WTC11 (cell line): ENCODE results near the gene ZNF830.

Source experiments
- CREB1 ChIP-seq: sonication (generic); formaldehyde crosslinking; IDR thresholded peaks from 2 replicates; pipeline ENCODE4 v1.8.0; 2023; ENCODE audit warnings: mild to moderate bottlenecking, missing genetic modification reagents
- EMX1 ChIP-seq: fragments of 250-450 bp; sonication (Bioruptor Pico); IDR thresholded peaks from 2 replicates; pipeline ENCODE4 v1.8.0; 2021; ENCODE audit warnings: mild to moderate bottlenecking
- JUN ChIP-seq: sonication (generic); formaldehyde crosslinking; IDR thresholded peaks from 2 replicates; pipeline ENCODE4 v1.8.0; 2023; ENCODE audit warnings: mild to moderate bottlenecking, missing genetic modification reagents
- NR3C1 ChIP-seq: sonication (generic); formaldehyde crosslinking; conservative IDR thresholded peaks from 2 replicates; pipeline ENCODE4 v1.8.1; 2023; ENCODE audit warnings: low read depth, mild to moderate bottlenecking, missing genetic modification reagents
- TEAD1 ChIP-seq: sonication (generic); formaldehyde crosslinking; IDR thresholded peaks from 2 replicates; pipeline ENCODE4 v1.8.0; 2022; ENCODE audit warnings: mild to moderate bottlenecking, missing genetic modification reagents
- TF ChIP-seq, protein P1 (sequence below): fragments of 200-600 bp; IDR thresholded peaks from 2 replicates; pipeline ENCODE4 v1.8.0; 2022; ENCODE audit warnings: antibody characterized with exemption
- TF ChIP-seq, protein P2 (sequence below): sonication (generic); formaldehyde crosslinking; IDR thresholded peaks from 2 replicates; pipeline ENCODE4 v1.8.1; 2022; ENCODE audit warnings: mild to moderate bottlenecking, missing genetic modification reagents, moderate library complexity, borderline replicate concordance
- TF ChIP-seq, protein P3 (sequence below): sonication (generic); formaldehyde crosslinking; IDR thresholded peaks from 2 replicates; pipeline ENCODE4 v1.8.0; 2022; ENCODE audit warnings: mild to moderate bottlenecking, missing genetic modification reagents
- TF ChIP-seq, protein P4 (sequence below): sonication (generic); formaldehyde crosslinking; IDR thresholded peaks from 2 replicates; pipeline ENCODE4 v1.8.0; 2023; ENCODE audit warnings: mild to moderate bottlenecking, missing genetic modification reagents
- TF ChIP-seq, protein P5 (sequence below): sonication (generic); formaldehyde crosslinking; IDR thresholded peaks from 2 replicates; pipeline ENCODE4 v1.8.0; 2022; ENCODE audit warnings: mild to moderate bottlenecking, missing genetic modification reagents
- TF ChIP-seq, protein P6 (sequence below): fragments of 250-450 bp; sonication (Bioruptor Pico); IDR thresholded peaks from 2 replicates; pipeline ENCODE4 v1.8.0; 2021; ENCODE audit warnings: mild to moderate bottlenecking
- TF ChIP-seq, protein P7 (sequence below): fragments of 250-450 bp; sonication (Bioruptor Pico); conservative IDR thresholded peaks from 2 replicates; pipeline ENCODE4 v1.9.0; 2021; ENCODE audit warnings: mild to moderate bottlenecking

DNA sequence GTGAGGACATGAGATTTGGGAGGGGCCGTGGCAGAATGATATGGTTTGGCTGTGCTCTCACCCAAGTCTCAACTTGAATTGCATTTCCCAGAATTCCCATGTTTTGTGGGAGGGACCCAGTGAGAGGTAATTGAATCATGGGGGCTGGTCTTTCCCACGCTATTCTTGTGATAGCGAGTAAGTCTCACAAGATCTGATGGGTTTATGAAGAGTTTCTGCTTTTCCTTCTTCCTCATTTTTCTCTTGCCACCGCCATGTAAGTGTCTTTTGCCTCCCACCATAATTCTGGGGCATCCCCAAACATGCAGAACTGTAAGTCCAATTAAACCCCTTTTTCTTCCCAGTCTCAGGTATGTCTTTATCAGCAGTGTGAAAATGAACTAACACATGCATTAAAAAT is 40.7 kb upstream of the ZNF830 start:
- TF ChIP-seq, protein P1, sequence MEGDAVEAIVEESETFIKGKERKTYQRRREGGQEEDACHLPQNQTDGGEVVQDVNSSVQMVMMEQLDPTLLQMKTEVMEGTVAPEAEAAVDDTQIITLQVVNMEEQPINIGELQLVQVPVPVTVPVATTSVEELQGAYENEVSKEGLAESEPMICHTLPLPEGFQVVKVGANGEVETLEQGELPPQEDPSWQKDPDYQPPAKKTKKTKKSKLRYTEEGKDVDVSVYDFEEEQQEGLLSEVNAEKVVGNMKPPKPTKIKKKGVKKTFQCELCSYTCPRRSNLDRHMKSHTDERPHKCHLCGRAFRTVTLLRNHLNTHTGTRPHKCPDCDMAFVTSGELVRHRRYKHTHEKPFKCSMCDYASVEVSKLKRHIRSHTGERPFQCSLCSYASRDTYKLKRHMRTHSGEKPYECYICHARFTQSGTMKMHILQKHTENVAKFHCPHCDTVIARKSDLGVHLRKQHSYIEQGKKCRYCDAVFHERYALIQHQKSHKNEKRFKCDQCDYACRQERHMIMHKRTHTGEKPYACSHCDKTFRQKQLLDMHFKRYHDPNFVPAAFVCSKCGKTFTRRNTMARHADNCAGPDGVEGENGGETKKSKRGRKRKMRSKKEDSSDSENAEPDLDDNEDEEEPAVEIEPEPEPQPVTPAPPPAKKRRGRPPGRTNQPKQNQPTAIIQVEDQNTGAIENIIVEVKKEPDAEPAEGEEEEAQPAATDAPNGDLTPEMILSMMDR = no peak
- TF ChIP-seq, protein P2, sequence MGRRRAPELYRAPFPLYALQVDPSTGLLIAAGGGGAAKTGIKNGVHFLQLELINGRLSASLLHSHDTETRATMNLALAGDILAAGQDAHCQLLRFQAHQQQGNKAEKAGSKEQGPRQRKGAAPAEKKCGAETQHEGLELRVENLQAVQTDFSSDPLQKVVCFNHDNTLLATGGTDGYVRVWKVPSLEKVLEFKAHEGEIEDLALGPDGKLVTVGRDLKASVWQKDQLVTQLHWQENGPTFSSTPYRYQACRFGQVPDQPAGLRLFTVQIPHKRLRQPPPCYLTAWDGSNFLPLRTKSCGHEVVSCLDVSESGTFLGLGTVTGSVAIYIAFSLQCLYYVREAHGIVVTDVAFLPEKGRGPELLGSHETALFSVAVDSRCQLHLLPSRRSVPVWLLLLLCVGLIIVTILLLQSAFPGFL (CRISPR knock-in tag) = no peak
- TF ChIP-seq EMX1 (CRISPR knock-in tag) (no peak), NR3C1 (no peak), JUN (CRISPR knock-in tag) (no peak), CREB1 (no peak), TEAD1 (CRISPR knock-in tag) (no peak)
- TF ChIP-seq, protein P3, sequence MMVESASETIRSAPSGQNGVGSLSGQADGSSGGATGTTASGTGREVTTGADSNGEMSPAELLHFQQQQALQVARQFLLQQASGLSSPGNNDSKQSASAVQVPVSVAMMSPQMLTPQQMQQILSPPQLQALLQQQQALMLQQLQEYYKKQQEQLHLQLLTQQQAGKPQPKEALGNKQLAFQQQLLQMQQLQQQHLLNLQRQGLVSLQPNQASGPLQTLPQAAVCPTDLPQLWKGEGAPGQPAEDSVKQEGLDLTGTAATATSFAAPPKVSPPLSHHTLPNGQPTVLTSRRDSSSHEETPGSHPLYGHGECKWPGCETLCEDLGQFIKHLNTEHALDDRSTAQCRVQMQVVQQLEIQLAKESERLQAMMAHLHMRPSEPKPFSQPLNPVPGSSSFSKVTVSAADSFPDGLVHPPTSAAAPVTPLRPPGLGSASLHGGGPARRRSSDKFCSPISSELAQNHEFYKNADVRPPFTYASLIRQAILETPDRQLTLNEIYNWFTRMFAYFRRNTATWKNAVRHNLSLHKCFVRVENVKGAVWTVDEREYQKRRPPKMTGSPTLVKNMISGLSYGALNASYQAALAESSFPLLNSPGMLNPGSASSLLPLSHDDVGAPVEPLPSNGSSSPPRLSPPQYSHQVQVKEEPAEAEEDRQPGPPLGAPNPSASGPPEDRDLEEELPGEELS = no peak
- TF ChIP-seq, protein P4, sequence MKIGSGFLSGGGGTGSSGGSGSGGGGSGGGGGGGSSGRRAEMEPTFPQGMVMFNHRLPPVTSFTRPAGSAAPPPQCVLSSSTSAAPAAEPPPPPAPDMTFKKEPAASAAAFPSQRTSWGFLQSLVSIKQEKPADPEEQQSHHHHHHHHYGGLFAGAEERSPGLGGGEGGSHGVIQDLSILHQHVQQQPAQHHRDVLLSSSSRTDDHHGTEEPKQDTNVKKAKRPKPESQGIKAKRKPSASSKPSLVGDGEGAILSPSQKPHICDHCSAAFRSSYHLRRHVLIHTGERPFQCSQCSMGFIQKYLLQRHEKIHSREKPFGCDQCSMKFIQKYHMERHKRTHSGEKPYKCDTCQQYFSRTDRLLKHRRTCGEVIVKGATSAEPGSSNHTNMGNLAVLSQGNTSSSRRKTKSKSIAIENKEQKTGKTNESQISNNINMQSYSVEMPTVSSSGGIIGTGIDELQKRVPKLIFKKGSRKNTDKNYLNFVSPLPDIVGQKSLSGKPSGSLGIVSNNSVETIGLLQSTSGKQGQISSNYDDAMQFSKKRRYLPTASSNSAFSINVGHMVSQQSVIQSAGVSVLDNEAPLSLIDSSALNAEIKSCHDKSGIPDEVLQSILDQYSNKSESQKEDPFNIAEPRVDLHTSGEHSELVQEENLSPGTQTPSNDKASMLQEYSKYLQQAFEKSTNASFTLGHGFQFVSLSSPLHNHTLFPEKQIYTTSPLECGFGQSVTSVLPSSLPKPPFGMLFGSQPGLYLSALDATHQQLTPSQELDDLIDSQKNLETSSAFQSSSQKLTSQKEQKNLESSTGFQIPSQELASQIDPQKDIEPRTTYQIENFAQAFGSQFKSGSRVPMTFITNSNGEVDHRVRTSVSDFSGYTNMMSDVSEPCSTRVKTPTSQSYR (CRISPR knock-in tag) = no peak
- TF ChIP-seq, protein P5, sequence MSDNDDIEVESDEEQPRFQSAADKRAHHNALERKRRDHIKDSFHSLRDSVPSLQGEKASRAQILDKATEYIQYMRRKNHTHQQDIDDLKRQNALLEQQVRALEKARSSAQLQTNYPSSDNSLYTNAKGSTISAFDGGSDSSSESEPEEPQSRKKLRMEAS (CRISPR knock-in tag) = no peak
- TF ChIP-seq, protein P6, sequence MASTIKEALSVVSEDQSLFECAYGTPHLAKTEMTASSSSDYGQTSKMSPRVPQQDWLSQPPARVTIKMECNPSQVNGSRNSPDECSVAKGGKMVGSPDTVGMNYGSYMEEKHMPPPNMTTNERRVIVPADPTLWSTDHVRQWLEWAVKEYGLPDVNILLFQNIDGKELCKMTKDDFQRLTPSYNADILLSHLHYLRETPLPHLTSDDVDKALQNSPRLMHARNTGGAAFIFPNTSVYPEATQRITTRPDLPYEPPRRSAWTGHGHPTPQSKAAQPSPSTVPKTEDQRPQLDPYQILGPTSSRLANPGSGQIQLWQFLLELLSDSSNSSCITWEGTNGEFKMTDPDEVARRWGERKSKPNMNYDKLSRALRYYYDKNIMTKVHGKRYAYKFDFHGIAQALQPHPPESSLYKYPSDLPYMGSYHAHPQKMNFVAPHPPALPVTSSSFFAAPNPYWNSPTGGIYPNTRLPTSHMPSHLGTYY (CRISPR knock-in tag) = no peak
- TF ChIP-seq, protein P7, sequence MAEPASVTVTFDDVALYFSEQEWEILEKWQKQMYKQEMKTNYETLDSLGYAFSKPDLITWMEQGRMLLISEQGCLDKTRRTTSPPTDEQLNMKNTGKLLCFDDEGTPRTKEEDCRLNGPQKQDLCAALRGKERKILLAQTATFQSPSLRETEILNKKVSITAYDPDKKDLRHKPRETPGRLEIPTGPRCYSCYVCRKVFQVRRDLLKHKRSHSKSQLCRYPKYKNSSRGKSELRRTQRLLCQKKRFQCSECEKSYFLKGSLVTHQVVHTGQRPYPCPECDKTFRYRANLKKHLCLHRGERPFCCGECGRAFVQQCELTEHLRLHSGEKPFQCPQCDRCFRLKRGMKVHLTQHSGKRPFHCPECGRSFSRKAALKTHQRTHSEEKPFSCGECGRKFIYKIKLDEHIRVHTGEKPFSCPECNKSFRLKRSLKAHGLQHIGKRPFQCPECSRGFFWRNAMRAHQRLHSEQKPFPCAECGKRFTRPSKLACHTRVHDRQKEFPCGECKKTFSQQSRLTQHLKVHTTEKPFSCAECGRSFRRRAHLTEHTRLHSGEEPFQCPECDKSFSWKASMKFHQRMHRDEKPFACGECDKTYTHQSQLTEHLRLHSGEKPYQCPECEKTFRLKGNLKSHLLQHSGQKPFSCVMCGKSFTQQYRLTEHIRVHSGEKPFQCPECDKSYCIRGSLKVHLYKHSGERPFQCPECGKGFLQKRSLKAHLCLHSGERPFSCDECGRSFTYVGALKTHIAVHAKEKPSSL (CRISPR knock-in tag) = no peak
